ENCODE data around the gene CLPX.
A peak's percentile ranks its signal among the peaks of the same experiment; 100 is the strongest.
"Not testable (repeated sequence)": the region's sequence is repeated elsewhere in the genome, so short reads cannot be mapped to it uniquely, and the experiment has no call there.

The CLPX gene

DNA sequence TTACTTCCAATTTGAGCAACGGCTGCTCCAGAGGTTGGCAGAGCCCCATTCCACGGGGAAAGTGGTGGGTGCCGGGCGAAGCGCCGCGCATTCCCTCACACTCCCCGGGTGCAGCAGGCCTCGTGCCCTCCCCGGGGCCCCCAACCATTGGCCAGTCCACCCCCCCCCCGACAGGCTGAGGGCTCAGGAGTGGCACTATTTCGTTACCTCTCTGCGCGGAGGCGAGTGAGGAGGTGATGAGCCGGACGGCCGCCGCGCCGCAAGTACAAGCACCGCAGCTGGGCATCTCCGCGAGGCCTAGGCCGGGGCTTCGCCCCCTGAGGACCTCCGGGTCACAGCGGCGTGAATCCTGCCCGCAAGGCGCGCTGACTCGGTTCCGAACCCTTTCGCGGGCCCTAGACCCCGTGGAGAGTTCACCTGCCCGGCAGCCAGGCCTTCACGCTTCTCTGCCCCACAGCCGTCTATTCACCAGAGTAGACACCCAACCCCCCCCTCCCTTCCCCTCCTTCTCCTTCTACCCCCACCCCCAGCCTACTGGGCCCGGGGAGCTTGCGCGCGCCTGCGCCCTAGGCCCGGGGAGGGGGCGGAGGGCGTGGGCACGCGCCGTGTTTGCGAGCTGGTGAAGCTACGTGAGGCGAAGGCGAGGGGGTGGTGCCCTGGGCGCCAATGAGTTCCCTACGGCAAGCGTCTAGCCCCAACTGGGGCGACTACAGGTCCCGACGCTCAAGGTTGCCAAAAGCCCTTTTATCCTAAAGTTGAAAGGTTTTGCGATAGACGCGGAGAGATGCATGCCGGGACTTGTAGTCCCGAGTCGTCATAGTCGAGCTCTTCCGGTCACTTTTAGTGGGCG is at the start of gene CLPX:
TSS of gene CLPX (minus strand) at position 475 of the 850 bp plus-strand sequence. CDS start at position 286, 189 bp downstream.
- Histone ChIP-seq H3K36me3 (ENCODE audit: insufficient read depth, low read length) (peaks cover 21% of the 10 kb centered on the region), H3K9ac (ENCODE audit: low read depth, low read length) (peak within 1 kb of the TSS; percentile 96), H3K4me2 (ENCODE audit: insufficient read depth, low read length) (peak within 1 kb of the TSS; percentile 70), H3K27me3 (ENCODE audit: insufficient read depth, low read length, poor library complexity) (no peaks in the 10 kb centered on the region), H3K79me2 (ENCODE audit: insufficient read depth, low read length) (peaks cover 50% of the 10 kb centered on the region), H3K4me3 (ENCODE audit: low read depth in 1 of 2, low read length in 2 of 2) (peak within 1 kb of the TSS; percentile 99), H3K4me1 (ENCODE audit: insufficient read depth, low read length) (peaks cover 33% of the 10 kb centered on the region), H2AFZ (ENCODE audit: low read depth, low read length) (peak within 1 kb of the TSS; percentile 97), H3K27ac (ENCODE audit: low read length) (peak within 1 kb of the TSS; percentile 88), H4K20me1 (ENCODE audit: insufficient read depth, low read length) (no peaks in the 10 kb centered on the region; the same call in 1 of the 2 replicates), H3K9me3 (ENCODE audit: insufficient read depth, low read length, severe bottlenecking) (no peaks in the 10 kb centered on the region)
- TF ChIP-seq, protein P1, sequence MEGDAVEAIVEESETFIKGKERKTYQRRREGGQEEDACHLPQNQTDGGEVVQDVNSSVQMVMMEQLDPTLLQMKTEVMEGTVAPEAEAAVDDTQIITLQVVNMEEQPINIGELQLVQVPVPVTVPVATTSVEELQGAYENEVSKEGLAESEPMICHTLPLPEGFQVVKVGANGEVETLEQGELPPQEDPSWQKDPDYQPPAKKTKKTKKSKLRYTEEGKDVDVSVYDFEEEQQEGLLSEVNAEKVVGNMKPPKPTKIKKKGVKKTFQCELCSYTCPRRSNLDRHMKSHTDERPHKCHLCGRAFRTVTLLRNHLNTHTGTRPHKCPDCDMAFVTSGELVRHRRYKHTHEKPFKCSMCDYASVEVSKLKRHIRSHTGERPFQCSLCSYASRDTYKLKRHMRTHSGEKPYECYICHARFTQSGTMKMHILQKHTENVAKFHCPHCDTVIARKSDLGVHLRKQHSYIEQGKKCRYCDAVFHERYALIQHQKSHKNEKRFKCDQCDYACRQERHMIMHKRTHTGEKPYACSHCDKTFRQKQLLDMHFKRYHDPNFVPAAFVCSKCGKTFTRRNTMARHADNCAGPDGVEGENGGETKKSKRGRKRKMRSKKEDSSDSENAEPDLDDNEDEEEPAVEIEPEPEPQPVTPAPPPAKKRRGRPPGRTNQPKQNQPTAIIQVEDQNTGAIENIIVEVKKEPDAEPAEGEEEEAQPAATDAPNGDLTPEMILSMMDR (IDR thresholded peaks at IDR 0.05; ENCODE audit: borderline replicate concordance, extremely low read depth, low read length, poor library complexity, severe bottlenecking), result no peak
- TF ChIP-seq EZH2 (IDR thresholded peaks at IDR 0.05; ENCODE audit: borderline replicate concordance, low read depth, low read length, severe bottlenecking), result no peak
- ATAC-seq (ENCODE audit: insufficient read depth, low read depth), result peak; percentile 91
- DNase-seq, result peak; percentile 94

DNA sequence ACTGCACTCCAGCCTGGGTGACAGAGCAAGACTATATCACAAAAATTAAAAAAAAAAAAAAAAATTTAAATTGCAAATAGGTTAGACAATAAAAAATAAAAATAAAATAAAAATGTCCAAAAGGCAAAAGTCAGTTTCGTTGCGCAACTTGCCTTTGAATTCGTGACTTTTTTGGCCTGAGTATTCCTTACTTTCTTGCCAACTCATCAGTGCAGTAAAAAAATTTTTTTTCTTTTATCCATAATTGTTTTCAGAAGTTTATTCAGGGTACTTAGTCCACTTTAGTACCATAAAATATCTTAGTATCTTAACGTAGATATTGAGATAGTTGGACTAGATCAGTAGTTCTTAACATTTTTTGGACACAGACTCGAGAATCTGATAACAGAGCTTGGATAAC is 48.6 kb upstream of the CLPX start:
- Histone ChIP-seq H3K4me1 (ENCODE audit: insufficient read depth, low read length) (no peaks in the 10 kb centered on the region), H3K4me3 (ENCODE audit: low read depth in 1 of 2, low read length in 2 of 2) (no peak overlapping the region), H3K27me3 (ENCODE audit: insufficient read depth, low read length, poor library complexity) (no peaks in the 10 kb centered on the region), H2AFZ (ENCODE audit: low read depth, low read length) (no peak overlapping the region), H3K9ac (ENCODE audit: low read depth, low read length) (no peak overlapping the region), H3K79me2 (ENCODE audit: insufficient read depth, low read length) (no peaks in the 10 kb centered on the region), H4K20me1 (ENCODE audit: insufficient read depth, low read length) (no peaks in the 10 kb centered on the region), H3K27ac (ENCODE audit: low read length) (no peak overlapping the region), H3K9me3 (ENCODE audit: insufficient read depth, low read length, severe bottlenecking) (no peaks in the 10 kb centered on the region), H3K4me2 (ENCODE audit: insufficient read depth, low read length) (no peak overlapping the region), H3K36me3 (ENCODE audit: insufficient read depth, low read length) (no peaks in the 10 kb centered on the region)
- ATAC-seq (ENCODE audit: insufficient read depth, low read depth) (no peak), DNase-seq (no peak)
- no peak for TF ChIP-seq EZH2 (IDR thresholded peaks at IDR 0.05; ENCODE audit: borderline replicate concordance, low read depth, low read length, severe bottlenecking)

DNA sequence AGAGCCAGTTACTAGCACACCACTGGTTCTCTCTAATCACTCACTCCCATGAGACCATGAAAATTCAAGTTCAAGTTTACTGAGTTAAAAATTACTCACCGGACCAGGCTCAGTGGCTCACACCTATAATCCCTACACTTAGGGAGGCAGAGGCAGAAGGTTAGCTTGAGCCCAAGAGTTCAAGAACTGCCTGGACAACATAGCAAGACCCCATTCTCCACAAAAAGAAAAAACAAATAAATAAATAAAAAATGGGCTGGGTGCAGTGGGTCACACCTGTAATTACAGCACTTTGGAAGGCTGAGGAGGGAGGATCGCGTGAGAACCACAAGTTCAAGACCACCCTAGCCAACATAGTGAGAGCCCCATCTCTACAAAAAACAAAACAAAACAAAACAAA is 47.4 kb upstream of the CLPX start:
- Histone ChIP-seq H3K4me3 (ENCODE audit: low read depth in 1 of 2, low read length in 2 of 2) (no peak overlapping the region), H3K4me1 (ENCODE audit: insufficient read depth, low read length) (no peaks in the 10 kb centered on the region), H3K27ac (ENCODE audit: low read length) (no peak overlapping the region), H3K4me2 (ENCODE audit: insufficient read depth, low read length) (no peak overlapping the region), H3K36me3 (ENCODE audit: insufficient read depth, low read length) (no peaks in the 10 kb centered on the region), H3K27me3 (ENCODE audit: insufficient read depth, low read length, poor library complexity) (no peaks in the 10 kb centered on the region), H3K79me2 (ENCODE audit: insufficient read depth, low read length) (no peaks in the 10 kb centered on the region), H4K20me1 (ENCODE audit: insufficient read depth, low read length) (no peaks in the 10 kb centered on the region), H2AFZ (ENCODE audit: low read depth, low read length) (no peak overlapping the region), H3K9me3 (ENCODE audit: insufficient read depth, low read length, severe bottlenecking) (no peaks in the 10 kb centered on the region), H3K9ac (ENCODE audit: low read depth, low read length) (no peak overlapping the region)
- DNase-seq (no peak), ATAC-seq (ENCODE audit: insufficient read depth, low read depth) (no peak)
- TF ChIP-seq, protein P1 (IDR thresholded peaks at IDR 0.05; ENCODE audit: borderline replicate concordance, extremely low read depth, low read length, poor library complexity, severe bottlenecking), result no peak
- TF ChIP-seq EZH2 (IDR thresholded peaks at IDR 0.05; ENCODE audit: borderline replicate concordance, low read depth, low read length, severe bottlenecking), result no peak

DNA sequence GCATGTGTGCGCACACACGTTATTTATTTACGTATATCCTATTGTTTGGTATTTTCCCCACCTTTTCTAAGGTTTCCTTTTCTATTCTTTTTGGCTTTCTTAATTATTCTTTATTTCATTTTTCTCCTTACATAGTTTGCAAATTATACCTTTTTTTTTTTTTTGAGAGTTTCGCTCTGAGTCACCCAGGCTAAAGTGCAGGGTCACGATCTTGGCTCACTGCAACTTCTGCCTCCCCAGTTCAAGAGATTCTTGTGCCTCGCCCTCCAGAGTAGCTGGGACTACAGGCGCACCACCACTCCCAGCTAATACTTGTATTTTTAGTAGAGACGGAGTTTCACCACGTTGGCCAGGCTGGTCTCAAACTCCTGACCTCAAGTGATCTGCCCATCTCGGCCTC is 46.2 kb upstream of the CLPX start:
- no peaks in the 10 kb centered on the region for H3K9me3 ChIP-seq (ENCODE audit: insufficient read depth, low read length, severe bottlenecking)
- H3K27ac ChIP-seq (ENCODE audit: low read length), result no peak overlapping the region
- ATAC-seq (ENCODE audit: insufficient read depth, low read depth) (no peak), DNase-seq (no peak)
- H3K27me3 ChIP-seq (ENCODE audit: insufficient read depth, low read length, poor library complexity), result no peaks in the 10 kb centered on the region
- no peak overlapping the region for H3K9ac ChIP-seq (ENCODE audit: low read depth, low read length)
- H3K4me3 ChIP-seq (ENCODE audit: low read depth in 1 of 2, low read length in 2 of 2), result no peak overlapping the region
- H3K4me2 ChIP-seq (ENCODE audit: insufficient read depth, low read length), result no peak overlapping the region
- H4K20me1 ChIP-seq (ENCODE audit: insufficient read depth, low read length), result no peaks in the 10 kb centered on the region
- TF ChIP-seq, protein P1 (IDR thresholded peaks at IDR 0.05; ENCODE audit: borderline replicate concordance, extremely low read depth, low read length, poor library complexity, severe bottlenecking), result no peak
- TF ChIP-seq EZH2 (IDR thresholded peaks at IDR 0.05; ENCODE audit: borderline replicate concordance, low read depth, low read length, severe bottlenecking), result no peak
- no peak overlapping the region for H2AFZ ChIP-seq (ENCODE audit: low read depth, low read length)
- H3K36me3 ChIP-seq (ENCODE audit: insufficient read depth, low read length), result no peaks in the 10 kb centered on the region
- H3K4me1 ChIP-seq (ENCODE audit: insufficient read depth, low read length), result no peaks in the 10 kb centered on the region
- H3K79me2 ChIP-seq (ENCODE audit: insufficient read depth, low read length), result no peaks in the 10 kb centered on the region

DNA sequence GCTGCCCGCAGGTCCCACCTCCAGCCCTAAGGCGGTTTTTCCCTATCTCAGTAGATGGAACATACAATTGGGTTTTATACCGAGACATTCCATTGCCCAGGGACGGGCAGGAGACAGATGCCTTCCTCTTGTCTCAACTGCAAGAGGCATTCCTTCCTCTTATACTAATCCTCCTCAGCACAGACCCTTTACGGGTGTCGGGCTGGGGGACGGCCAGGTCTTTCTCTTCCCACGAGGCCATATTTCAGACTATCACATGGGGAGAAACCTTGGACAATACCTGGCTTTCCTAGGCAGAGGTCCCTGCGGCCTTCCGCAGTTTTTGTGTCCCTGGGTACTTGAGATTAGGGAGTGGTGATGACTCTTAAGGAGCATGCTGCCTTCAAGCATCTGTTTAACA is 41.8 kb upstream of the CLPX start:
- not testable (repeated sequence) for H3K79me2 ChIP-seq (ENCODE audit: insufficient read depth, low read length); ATAC-seq (ENCODE audit: insufficient read depth, low read depth); H3K27me3 ChIP-seq (ENCODE audit: insufficient read depth, low read length, poor library complexity); H3K9ac ChIP-seq (ENCODE audit: low read depth, low read length); H3K27ac ChIP-seq (ENCODE audit: low read length); H3K4me1 ChIP-seq (ENCODE audit: insufficient read depth, low read length); H3K4me2 ChIP-seq (ENCODE audit: insufficient read depth, low read length); H2AFZ ChIP-seq (ENCODE audit: low read depth, low read length); H3K4me3 ChIP-seq (ENCODE audit: low read depth in 1 of 2, low read length in 2 of 2); H4K20me1 ChIP-seq (ENCODE audit: insufficient read depth, low read length); H3K9me3 ChIP-seq (ENCODE audit: insufficient read depth, low read length, severe bottlenecking); DNase-seq; H3K36me3 ChIP-seq (ENCODE audit: insufficient read depth, low read length)

All from DND-41 (cell line).